HS-27A (cell line): Measurements from ENCODE around the gene FARP1.
A peak's percentile ranks its signal among the peaks of the same experiment; 100 is the strongest.

ENCODE experiments used
- DNase-seq: peaks from one replicate; pipeline ENCODE4 v3.0.0-alpha.2; 2012; ENCODE audit warnings: low read depth, missing footprints

Gene FARP1

GRCh38 chr13:98482476-98483444 lies 339.9 kb downstream of the FARP1 start:
- no peak for DNase-seq

GRCh38 chr13:98483601-98484288 lies 340.9 kb downstream of the FARP1 start:
- no peak for DNase-seq

GRCh38 chr13:98484289-98485219 lies 341.7 kb downstream of the FARP1 start:
- DNase-seq, result peak; percentile 81

GRCh38 chr13:98485561-98485960 lies 342.7 kb downstream of the FARP1 start:
- no peak for DNase-seq

GRCh38 chr13:98486412-98486811 lies 343.5 kb downstream of the FARP1 start:
- no peak for DNase-seq

GRCh38 chr13:98487016-98487415 lies 344.1 kb downstream of the FARP1 start:
- DNase-seq, result no peak

- no peak for DNase-seq
Observed at GRCh38 chr13:98487522-98487921, 344.6 kb downstream of the FARP1 start.

GRCh38 chr13:98488736-98489135 lies 345.8 kb downstream of the FARP1 start:
- DNase-seq, result no peak

- no peak for DNase-seq
Observed at GRCh38 chr13:98489446-98490194, 346.7 kb downstream of the FARP1 start.

GRCh38 chr13:98490195-98490836 lies 347.4 kb downstream of the FARP1 start:
- DNase-seq, result no peak

- DNase-seq, result no peak
Observed at GRCh38 chr13:98490866-98491265, 348.0 kb downstream of the FARP1 start.

GRCh38 chr13:98492335-98493041 lies 349.6 kb downstream of the FARP1 start:
- no peak for DNase-seq

GRCh38 chr13:98493042-98493712 lies 350.3 kb downstream of the FARP1 start:
- DNase-seq, result no peak

- no peak for DNase-seq
Observed at GRCh38 chr13:98494769-98495168, 351.9 kb downstream of the FARP1 start.

GRCh38 chr13:98495627-98496478 lies 353.0 kb downstream of the FARP1 start:
- DNase-seq, result no peak

- no peak for DNase-seq
Observed at GRCh38 chr13:98496479-98496791, 353.5 kb downstream of the FARP1 start.

- DNase-seq, result no peak
Observed at GRCh38 chr13:98496966-98497365, 354.1 kb downstream of the FARP1 start.

- DNase-seq, result no peak
Observed at GRCh38 chr13:98500963-98501421, 358.1 kb downstream of the FARP1 start.
